HCT116 (cell line): ENCODE results near the gene LPO. TPM values are rescaled to one million over a fixed set of nuclear protein-coding genes. Genes with fewer than 3 reads are reported as not detected.

Experiments used
- ATAC-seq: fragments of 200-7000 bp; cut with Tn5 transposase; 2 replicates; pipeline ENCODE4 v1.9.1; 2020; ENCODE audit warnings: mild to moderate bottlenecking, moderate library complexity
- BruUV-seq: library from RNA; stranded (reverse); fragments of 400-500 nt; replicated peaks from 2 replicates; lab custom pipeline; 2021; lab: Mats Ljungman, UMichigan
- CTCF ChIA-PET: fragments of 300-600 bp; sonication (Branson Sonifier 250); formaldehyde crosslinking; loops from one replicate; lab custom pipeline; 2021; ENCODE audit warnings: antibody characterized with exemption; lab: Charles Lee
- POLR2A ChIA-PET: fragments of 300-600, 350-600 bp; sonication (Branson Sonifier 250); formaldehyde crosslinking; loops from one replicate; lab custom pipeline; 2021; ENCODE audit warnings: antibody characterized with exemption; lab: Charles Lee
- RAD21 ChIA-PET, 2 experiments: fragments of 300-600 bp; sonication (Branson Sonifier 250); formaldehyde crosslinking; loops; one replicate each; lab custom pipeline; 2023; ENCODE audit warnings: low total read pairs in 2 of 2; ENCODE audit not compliant: uncharacterized antibody in 2 of 2, unreplicated experiment in 2 of 2, low non-redundant PET in 1 of 2; lab: Charles Lee
- DNase-seq: peaks from one replicate; pipeline ENCODE4 v3.0.0-alpha.2; 2010; ENCODE audit warnings: low read depth, low spot score
- H2AFZ ChIP-seq: fragments of 200-600 bp; shearing (Covaris generic), sonication (generic); 2 replicates; pipeline ENCODE4 v1.6.1; 2017; ENCODE audit warnings: low read depth, mixed run types, mixed read lengths, antibody characterized with exemption, low read length; ENCODE audit not compliant: poor library complexity, severe bottlenecking
- H3K27ac ChIP-seq: 2 replicates; pipeline ENCODE4 v1.5.1; 2012; ENCODE audit warnings: low read depth, low read length
- H3K27me3 ChIP-seq: fragments of 200-600 bp; sonication (generic); 2 replicates; pipeline ENCODE4 v1.6.1; 2016; ENCODE audit warnings: mixed run types, low read length, mixed read lengths; ENCODE audit not compliant: insufficient read depth
- H3K36me3 ChIP-seq, 2 experiments: fragments of 200-500 bp in 1 of 2; fragments of 200-600 bp in 1 of 2; sonication (Bioruptor generic) in 1 of 2; sonication (generic) in 1 of 2; 2 replicates each; pipeline versions ENCODE4 v1.5.1 to v1.6.1; 2014 to 2016; ENCODE audit warnings: low read length in 2 of 2, inconsistent platforms in 1 of 2, mixed read lengths in 1 of 2, mixed run types in 1 of 2; ENCODE audit not compliant: insufficient read depth in 2 of 2, control insufficient read depth in 1 of 2
- H3K4me1 ChIP-seq, 2 experiments: fragments of 200-600 bp in 1 of 2; sonication (generic) in 1 of 2; 2 replicates each; pipeline versions ENCODE4 v1.5.1 to v1.6.1; 2012 to 2017; ENCODE audit warnings: low read length in 2 of 2, inconsistent platforms in 1 of 2, mild to moderate bottlenecking in 1 of 2, mixed read lengths in 1 of 2, mixed run types in 1 of 2, moderate library complexity in 1 of 2; ENCODE audit not compliant: insufficient read depth in 2 of 2, control insufficient read depth in 1 of 2
- H3K4me2 ChIP-seq: fragments of 200-600 bp; sonication (generic); 2 replicates; pipeline ENCODE4 v1.6.1; 2017; ENCODE audit warnings: mixed run types, low read length, mixed read lengths
- H3K4me3 ChIP-seq, 2 experiments: fragments of 200-600 bp in 1 of 2; sonication (generic) in 1 of 2; replicated peaks in 1 of 2; 2 replicates each; pipeline ENCODE4 v1.5.1; 2011 to 2016; ENCODE audit warnings: low read length in 2 of 2, control low read depth in 1 of 2, low read depth in 1 of 2, mild to moderate bottlenecking in 1 of 2, mixed read lengths in 1 of 2, mixed run types in 1 of 2
- H3K79me2 ChIP-seq: fragments of 200-600 bp; sonication (generic); 2 replicates; pipeline ENCODE4 v1.6.1; 2017; ENCODE audit warnings: mild to moderate bottlenecking, mixed run types, low read length, moderate library complexity, mixed read lengths; ENCODE audit not compliant: insufficient read depth
- H3K9ac ChIP-seq: fragments of 200-600 bp; sonication (generic); 2 replicates; pipeline ENCODE4 v1.6.1; 2016; ENCODE audit warnings: low read length, mixed read lengths
- H3K9me2 ChIP-seq: fragments of 200-600 bp; sonication (generic), shearing (Covaris generic); 2 replicates; pipeline ENCODE4 v1.6.1; 2017; ENCODE audit warnings: mixed run types, mild to moderate bottlenecking, moderate library complexity; ENCODE audit not compliant: insufficient read depth
- H3K9me3 ChIP-seq, 2 experiments: fragments of 200-500 bp in 1 of 2; fragments of 200-600 bp in 1 of 2; sonication (Bioruptor generic) in 1 of 2; sonication (generic) in 1 of 2; 2 replicates each; pipeline ENCODE4 v1.6.1; 2014 to 2017; ENCODE audit warnings: low read length in 2 of 2, mixed read lengths in 2 of 2, inconsistent platforms in 1 of 2, low read depth in 1 of 2, mild to moderate bottlenecking in 1 of 2, mixed run types in 1 of 2, moderate library complexity in 1 of 2; ENCODE audit not compliant: control insufficient read depth in 1 of 2, insufficient read depth in 1 of 2
- H4K20me1 ChIP-seq: fragments of 200-600 bp; sonication (generic), shearing (Covaris generic); 2 replicates; pipeline ENCODE4 v1.6.1; 2017; ENCODE audit warnings: mixed run types, mild to moderate bottlenecking, moderate library complexity; ENCODE audit not compliant: insufficient read depth
- ATF3 ChIP-seq: IDR thresholded peaks from 2 replicates; pipeline ENCODE4 v1.6.1; 2012
- CBX3 ChIP-seq: IDR thresholded peaks from 2 replicates; pipeline ENCODE4 v1.6.1; 2012; ENCODE audit warnings: low read depth
- CEBPB ChIP-seq: IDR thresholded peaks from 2 replicates; pipeline ENCODE4 v1.6.1; 2012; ENCODE audit warnings: low read depth
- FOSL1 ChIP-seq: IDR thresholded peaks from 2 replicates; pipeline ENCODE4 v1.6.1; 2012; ENCODE audit warnings: low read depth
- JUND ChIP-seq: IDR thresholded peaks from 2 replicates; pipeline ENCODE4 v1.6.1; 2012
- MAX ChIP-seq: IDR thresholded peaks from 2 replicates; pipeline ENCODE4 v1.6.1; 2012
- POLR2A ChIP-seq: IDR thresholded peaks from 2 replicates; pipeline ENCODE4 v1.7.0; 2011; ENCODE audit warnings: borderline replicate concordance; ENCODE audit not compliant: insufficient read depth, insufficient read length; ENCODE audit errors: extremely low read depth
- REST ChIP-seq: IDR thresholded peaks from 2 replicates; pipeline ENCODE4 v1.6.1; 2012; ENCODE audit warnings: low read depth
- SIN3A ChIP-seq: IDR thresholded peaks from 2 replicates; pipeline ENCODE4 v1.6.1; 2012; ENCODE audit warnings: low read depth
- SP1 ChIP-seq: IDR thresholded peaks from 2 replicates; pipeline ENCODE4 v1.6.1; 2012; ENCODE audit warnings: low read depth
- SRF ChIP-seq: IDR thresholded peaks from 2 replicates; pipeline ENCODE4 v1.6.1; 2012; ENCODE audit warnings: low read depth
- YY1 ChIP-seq: IDR thresholded peaks from 2 replicates; pipeline ENCODE4 v1.6.1; 2011; ENCODE audit warnings: low read length, low read depth, moderate library complexity, mild to moderate bottlenecking; ENCODE audit not compliant: insufficient replicate concordance; ENCODE audit errors: extremely low read depth
- ZFX ChIP-seq: fragments of 450-650 bp; IDR thresholded peaks from 2 replicates; pipeline ENCODE4 v1.6.1; 2017
- intact Hi-C: fragments of 100-400 bp; cut with micrococcal nuclease; formaldehyde crosslinking; loops from 2 replicates; pipeline ENCODE4 v1.10.0; 2022
- total RNA-seq: library from RNA; stranded (reverse); gene quantifications from one replicate; pipeline ENCODE4 v1.2.1, GENCODE V29; 2021; ENCODE audit not compliant: unreplicated experiment

Gene LPO
- total RNA-seq, 1 experiment from 2014 or later, result not detected

GRCh38 chr17:58232707-58233156, 5.7 kb upstream of the LPO start:
- Histone ChIP-seq H3K27ac (no peak overlapping the region), H3K36me3 (no peaks in the 10 kb centered on the region), H3K4me2 (peak overlapping the region; percentile 1; the same call in 1 of the 2 replicates), H3K4me3 (no peak overlapping the region), H3K9me3 (no peaks in the 10 kb centered on the region), H3K9me2 (no peaks in the 10 kb centered on the region), H3K79me2 (no peaks in the 10 kb centered on the region), H3K4me1 (peaks cover 0 to 6% of the 10 kb centered on the region in 2 experiments; a peak in 1 of 4 replicates)
- DNase-seq, result no peak
- ChIA-PET RAD21 (no interaction called here), POLR2A (no interaction called here)
- TF ChIP-seq ZFX, result no peak
- no peak for TF ChIP-seq POLR2A
- no peak for TF ChIP-seq SP1
- no peak for TF ChIP-seq CEBPB
- TF ChIP-seq, all 23 proteins: peak for 0
- Histone ChIP-seq H2AFZ (no peak overlapping the region), H3K27me3 (peaks cover 37% of the 10 kb centered on the region), H3K9ac (no peak overlapping the region), H4K20me1 (no peaks in the 10 kb centered on the region)
- BruUV-seq, result no TSS peak
- peak; percentile 55 for ATAC-seq
- CTCF ChIA-PET, result interaction anchor here (1.0 kb wide), 1 partner anchor 21 kb away, joined by 3 read pairs; no protein-coding TSS in a partner anchor
- intact Hi-C loops, result no loop called here

GRCh38 chr17:58233543-58233942, 4.8 kb upstream of the LPO start:
- Histone ChIP-seq H3K9me2 (no peaks in the 10 kb centered on the region), H3K79me2 (no peaks in the 10 kb centered on the region), H4K20me1 (no peaks in the 10 kb centered on the region), H3K9ac (no peak overlapping the region), H2AFZ (no peak overlapping the region), H3K4me1 (peaks cover 0 to 6% of the 10 kb centered on the region in 2 experiments; a peak in 1 of 4 replicates), H3K27me3 (peaks cover 45% of the 10 kb centered on the region), H3K4me3 (no peak overlapping the region), H3K27ac (no peak overlapping the region), H3K4me2 (no peak overlapping the region), H3K36me3 (no peaks in the 10 kb centered on the region), H3K9me3 (no peaks in the 10 kb centered on the region)
- DNase-seq, result no peak
- ChIA-PET RAD21 (no interaction called here), POLR2A (no interaction called here), CTCF (no interaction called here)
- TF ChIP-seq MAX, result no peak
- TF ChIP-seq CBX3, result no peak
- no peak for TF ChIP-seq SP1
- TF ChIP-seq CEBPB, result no peak
- TF ChIP-seq SRF, result no peak
- TF ChIP-seq ZFX, result no peak
- no peak for TF ChIP-seq SIN3A
- no peak for TF ChIP-seq POLR2A
- no peak for TF ChIP-seq FOSL1
- TF ChIP-seq ATF3, result no peak
- TF ChIP-seq YY1, result no peak
- no peak for TF ChIP-seq REST
- TF ChIP-seq JUND, result no peak
- no TSS peak for BruUV-seq
- ATAC-seq, result no peak
- intact Hi-C loops, result no loop called here
